Mesenchymal stem cell (in vitro differentiated cells and primary cell): ENCODE results near the gene ABCA1.

Experiments
- DNase-seq: peaks from one replicate; pipeline ENCODE4 v3.0.0-alpha.2; 2013
- H2AFZ ChIP-seq: one replicate; pipeline ENCODE4 v1.6.1; 2013; ENCODE audit warnings: low read depth, mild to moderate bottlenecking, control low read depth, inconsistent platforms, low read length, moderate library complexity
- H2AK5ac ChIP-seq: 2 replicates; pipeline ENCODE4 v1.6.1; 2013; ENCODE audit warnings: low read length, moderate library complexity, mild to moderate bottlenecking, inconsistent platforms; ENCODE audit not compliant: severe bottlenecking
- H2BK120ac ChIP-seq: one replicate; pipeline ENCODE4 v1.6.1; 2013; ENCODE audit warnings: low read depth, mild to moderate bottlenecking, inconsistent platforms, low read length, moderate library complexity
- H2BK12ac ChIP-seq, 2 experiments: one replicate each; pipeline ENCODE4 v1.6.1; 2013; ENCODE audit warnings: inconsistent platforms in 2 of 2, low read length in 2 of 2, mild to moderate bottlenecking in 2 of 2, moderate library complexity in 2 of 2, control low read depth in 1 of 2
- H2BK15ac ChIP-seq: one replicate; pipeline ENCODE4 v1.6.1; 2013; ENCODE audit warnings: mild to moderate bottlenecking, low read depth, inconsistent platforms; ENCODE audit not compliant: poor library complexity, severe bottlenecking
- H2BK5ac ChIP-seq: 2 replicates; pipeline ENCODE4 v1.6.1; 2013; ENCODE audit warnings: low read depth, mild to moderate bottlenecking, low read length, control low read depth, inconsistent platforms; ENCODE audit not compliant: poor library complexity, severe bottlenecking
- H3K14ac ChIP-seq, 2 experiments: one replicate each; pipeline ENCODE4 v1.6.1; 2013; ENCODE audit warnings: inconsistent platforms in 2 of 2, low read length in 2 of 2, control low read depth in 1 of 2, mild to moderate bottlenecking in 1 of 2, moderate library complexity in 1 of 2
- H3K18ac ChIP-seq, 2 experiments: one replicate each; pipeline ENCODE4 v1.6.1; 2013; ENCODE audit warnings: inconsistent platforms in 2 of 2, low read length in 2 of 2, control low read depth in 1 of 2, low read depth in 1 of 2, mild to moderate bottlenecking in 1 of 2
- H3K23ac ChIP-seq, 2 experiments: one replicate each; pipeline ENCODE4 v1.6.1; 2013; ENCODE audit warnings: inconsistent platforms in 2 of 2, low read length in 2 of 2, mild to moderate bottlenecking in 2 of 2, moderate library complexity in 2 of 2, control low read depth in 1 of 2
- H3K27ac ChIP-seq: 2 replicates; pipeline ENCODE4 v1.5.1; 2013; ENCODE audit warnings: mild to moderate bottlenecking, moderate library complexity, low read length, control low read depth, inconsistent platforms; ENCODE audit not compliant: poor library complexity, severe bottlenecking
- H3K27me3 ChIP-seq, 2 experiments: 2 replicates each; pipeline versions ENCODE4 v1.6.1 to v1.7.0; 2013; ENCODE audit warnings: low read length in 2 of 2, mild to moderate bottlenecking in 2 of 2, moderate library complexity in 2 of 2, control low read depth in 1 of 2, inconsistent platforms in 1 of 2; ENCODE audit not compliant: control insufficient read depth in 1 of 2, insufficient read depth in 1 of 2
- H3K36me3 ChIP-seq, 2 experiments: 2 replicates each; pipeline versions ENCODE4 v1.6.1 to v1.7.0; 2013; ENCODE audit warnings: low read length in 2 of 2, control low read depth in 1 of 2, inconsistent platforms in 1 of 2, low read depth in 1 of 2, mild to moderate bottlenecking in 1 of 2; ENCODE audit not compliant: insufficient read depth in 2 of 2, control insufficient read depth in 1 of 2
- H3K4ac ChIP-seq, 2 experiments: one replicate each; pipeline ENCODE4 v1.6.1; 2013; ENCODE audit warnings: inconsistent platforms in 2 of 2, low read length in 2 of 2, mild to moderate bottlenecking in 2 of 2, moderate library complexity in 2 of 2, control low read depth in 1 of 2, low read depth in 1 of 2
- H3K4me1 ChIP-seq: 2 replicates; pipeline ENCODE4 v1.6.1; 2013; ENCODE audit warnings: low read depth, low read length, control low read depth; ENCODE audit not compliant: control insufficient read depth, insufficient read depth
- H3K4me2 ChIP-seq: 2 replicates; pipeline ENCODE4 v1.6.1; 2013; ENCODE audit warnings: low read length, mild to moderate bottlenecking, inconsistent platforms; ENCODE audit not compliant: poor library complexity, severe bottlenecking
- H3K4me3 ChIP-seq, 2 experiments: 2 replicates each; pipeline versions ENCODE4 v1.5.1 to v1.7.0; 2013; ENCODE audit warnings: low read length in 2 of 2, mild to moderate bottlenecking in 2 of 2, control low read depth in 1 of 2, low read depth in 1 of 2; ENCODE audit not compliant: insufficient read depth in 1 of 2
- H3K79me1 ChIP-seq: replicated peaks from 2 replicates; pipeline ENCODE4 v1.6.1; 2013; ENCODE audit warnings: mild to moderate bottlenecking, control low read depth, low read length, inconsistent platforms; ENCODE audit not compliant: poor library complexity, severe bottlenecking
- H3K9ac ChIP-seq: 2 replicates; pipeline ENCODE4 v1.7.0; 2013; ENCODE audit warnings: mild to moderate bottlenecking, low read length, moderate library complexity
- H3K9me3 ChIP-seq: 2 replicates; pipeline ENCODE4 v1.7.0; 2013; ENCODE audit warnings: mild to moderate bottlenecking, low read length; ENCODE audit not compliant: control insufficient read depth
- H4K8ac ChIP-seq: one replicate; pipeline ENCODE4 v1.6.1; 2013; ENCODE audit warnings: inconsistent platforms, mild to moderate bottlenecking, low read length, moderate library complexity
- H4K91ac ChIP-seq: one replicate; pipeline ENCODE4 v1.6.1; 2013; ENCODE audit warnings: mild to moderate bottlenecking, low read length, inconsistent platforms
- WGBS: methylation state at CpG from one replicate; pipeline ENCODE4 v1.1.7; 2013; ENCODE audit warnings: mixed read lengths; 5-methylcytosine and 5-hydroxymethylcytosine counted together

The ABCA1 gene

DNA sequence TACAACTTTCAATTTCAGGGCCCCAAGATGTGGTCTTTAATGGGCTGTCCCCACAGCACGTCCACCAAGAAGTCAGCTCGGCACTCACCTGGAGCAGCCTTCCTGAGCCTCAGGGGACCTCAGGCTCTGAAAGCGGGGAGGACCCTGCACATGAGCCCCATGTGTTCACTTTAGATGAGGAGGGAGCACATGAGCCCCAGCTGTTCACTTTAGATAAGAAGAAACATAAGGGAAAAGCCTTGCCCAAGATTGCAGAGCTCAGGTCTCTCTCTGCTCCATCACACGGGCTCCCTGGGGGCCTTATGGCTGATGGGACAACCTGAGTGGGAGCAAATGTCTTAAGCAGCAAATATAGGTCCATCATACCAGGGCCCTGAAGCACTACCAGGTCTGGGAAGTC, 107.6 kb downstream of the ABCA1 start:
- H3K27ac ChIP-seq, result no peak overlapping the region
- no peak overlapping the region for H3K4me2 ChIP-seq
- H3K27me3 ChIP-seq, result no peaks in the 10 kb centered on the region
- DNase-seq, result no peak
- no peaks in the 10 kb centered on the region for H3K9me3 ChIP-seq
- H2BK15ac ChIP-seq, result no peak overlapping the region
- no peak overlapping the region for H3K4me3 ChIP-seq
- H2BK5ac ChIP-seq, result no peak overlapping the region
- no peak overlapping the region for H2AFZ ChIP-seq
- no peak overlapping the region for H2BK12ac ChIP-seq
- H4K8ac ChIP-seq, result no peak overlapping the region
- H3K9ac ChIP-seq, result no peak overlapping the region
- no peak overlapping the region for H3K14ac ChIP-seq
- peaks cover 52 to 99% of the 10 kb centered on the region in 2 experiments for H3K36me3 ChIP-seq
- peaks cover 1% of the 10 kb centered on the region for H3K4me1 ChIP-seq
- H2BK120ac ChIP-seq, result no peak overlapping the region
- no peak overlapping the region for H2AK5ac ChIP-seq
- no peaks in the 10 kb centered on the region for H3K79me1 ChIP-seq
- 98% methylated on average over 4 of the region's 4 CpGs for WGBS
- H4K91ac ChIP-seq, result no peak overlapping the region
- no peak overlapping the region for H3K18ac ChIP-seq
- no peak overlapping the region for H3K23ac ChIP-seq
- no peak overlapping the region for H3K4ac ChIP-seq

- Histone ChIP-seq H3K9ac (no peak overlapping the region), H3K27ac (no peak overlapping the region), H2BK15ac (no peak overlapping the region), H4K8ac (no peak overlapping the region), H3K9me3 (no peaks in the 10 kb centered on the region), H3K27me3 (no peaks in the 10 kb centered on the region), H3K18ac (no peak overlapping the region), H3K4me2 (no peak overlapping the region), H2AFZ (no peak overlapping the region), H2AK5ac (no peak overlapping the region), H3K36me3 (peaks cover 52 to 98% of the 10 kb centered on the region in 2 experiments), H4K91ac (no peak overlapping the region), H3K4me1 (peaks cover 1% of the 10 kb centered on the region), H3K23ac (no peak overlapping the region), H2BK12ac (no peak overlapping the region), H3K4ac (no peak overlapping the region), H3K14ac (no peak overlapping the region), H3K4me3 (no peak overlapping the region), H2BK5ac (no peak overlapping the region), H2BK120ac (no peak overlapping the region), H3K79me1 (no peaks in the 10 kb centered on the region)
- WGBS, result 99% methylated on average over 3 of the region's 3 CpGs
- no peak for DNase-seq
Observed at GRCh38 chr9:104819033-104819432, 108.9 kb downstream of the ABCA1 start.

DNA sequence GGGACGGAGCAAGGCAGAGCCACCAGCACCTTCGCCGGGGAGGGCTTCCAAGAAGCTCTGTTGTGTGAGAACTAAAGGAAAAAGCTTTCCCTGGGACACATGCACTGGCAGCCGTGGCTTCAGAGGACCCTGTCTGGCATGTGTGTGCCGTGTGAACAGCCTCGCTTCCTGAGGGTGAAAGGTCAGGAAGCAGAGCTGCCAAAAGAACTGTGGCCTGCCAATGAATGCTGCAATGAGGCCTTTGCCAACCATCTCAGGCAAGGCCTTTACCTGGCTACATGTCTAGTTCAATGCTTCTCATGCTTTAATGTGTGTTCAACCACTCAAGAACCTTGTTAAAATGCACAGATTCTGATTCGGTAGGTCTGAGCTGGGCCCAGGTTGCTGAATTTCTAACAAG, 110.5 kb downstream of the ABCA1 start:
- 96% methylated on average over 7 of the region's 7 CpGs for WGBS
- H2BK12ac ChIP-seq, result no peak overlapping the region
- no peak overlapping the region for H4K8ac ChIP-seq

DNA sequence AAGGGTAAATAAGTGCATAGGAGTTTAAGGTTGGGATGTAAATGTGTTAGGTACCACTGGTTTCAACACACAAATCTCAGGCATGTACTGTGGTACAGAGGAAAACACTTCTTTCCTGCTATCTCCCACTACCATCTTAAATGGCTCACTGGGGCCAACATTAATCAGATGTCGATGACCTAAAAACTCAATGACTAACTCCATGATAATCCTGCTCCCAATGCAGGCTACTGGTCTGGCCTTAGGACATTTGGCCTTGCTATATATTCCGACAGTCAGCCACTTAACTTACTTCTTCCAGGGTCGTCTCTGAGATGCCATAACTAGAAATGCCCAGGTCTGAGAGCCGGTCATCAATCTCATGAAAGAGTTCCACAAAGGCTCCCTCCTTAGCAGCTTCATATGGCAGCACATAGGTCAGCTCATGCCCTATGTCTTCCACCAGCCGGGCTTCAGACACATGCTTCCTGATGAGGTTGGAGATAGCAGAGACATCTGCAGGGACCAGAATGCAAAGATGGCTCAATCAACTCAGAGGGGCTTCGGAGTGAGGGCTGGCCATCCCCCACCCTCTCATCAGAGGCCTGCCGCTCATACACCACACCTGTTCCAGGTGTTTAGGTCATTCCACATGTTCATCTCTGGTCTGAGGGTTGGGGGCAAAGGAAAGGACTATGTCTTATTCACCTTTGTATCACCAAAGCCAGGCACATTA, 111.9 kb downstream of the ABCA1 start:
- H3K4me1 ChIP-seq, result no peaks in the 10 kb centered on the region
- H3K9me3 ChIP-seq, result no peaks in the 10 kb centered on the region
- H3K4me3 ChIP-seq, result no peak overlapping the region
- H4K91ac ChIP-seq, result no peak overlapping the region
- no peak overlapping the region for H4K8ac ChIP-seq
- H3K27me3 ChIP-seq, result no peaks in the 10 kb centered on the region
- H3K79me1 ChIP-seq, result no peaks in the 10 kb centered on the region
- H3K23ac ChIP-seq, result no peak overlapping the region
- peaks cover 42 to 98% of the 10 kb centered on the region in 2 experiments for H3K36me3 ChIP-seq
- H2BK120ac ChIP-seq, result no peak overlapping the region
- no peak overlapping the region for H2AK5ac ChIP-seq
- H2BK12ac ChIP-seq, result no peak overlapping the region
- H2BK5ac ChIP-seq, result no peak overlapping the region
- DNase-seq, result no peak
- H3K4ac ChIP-seq, result no peak overlapping the region
- WGBS, result 95% methylated on average over 6 of the region's 7 CpGs
- H3K27ac ChIP-seq, result no peak overlapping the region
- no peak overlapping the region for H3K9ac ChIP-seq
- H3K4me2 ChIP-seq, result no peak overlapping the region
- H2AFZ ChIP-seq, result no peak overlapping the region
- H3K18ac ChIP-seq, result no peak overlapping the region
- H3K14ac ChIP-seq, result no peak overlapping the region
- no peak overlapping the region for H2BK15ac ChIP-seq

More for the DNA sequence above, 110.5 kb downstream of the ABCA1 start:
- Histone ChIP-seq H3K4ac (no peak overlapping the region), H3K14ac (no peak overlapping the region), H3K36me3 (peaks cover 51 to 98% of the 10 kb centered on the region in 2 experiments), H3K79me1 (no peaks in the 10 kb centered on the region), H3K4me1 (no peaks in the 10 kb centered on the region), H2BK120ac (no peak overlapping the region), H3K9ac (no peak overlapping the region), H3K4me2 (no peak overlapping the region), H2BK15ac (no peak overlapping the region), H3K27me3 (no peaks in the 10 kb centered on the region), H3K18ac (no peak overlapping the region), H3K9me3 (no peaks in the 10 kb centered on the region), H3K23ac (no peak overlapping the region), H2BK5ac (no peak overlapping the region), H2AFZ (no peak overlapping the region), H3K27ac (no peak overlapping the region), H2AK5ac (no peak overlapping the region), H3K4me3 (no peak overlapping the region), H4K91ac (no peak overlapping the region)
- DNase-seq, result no peak
